ENCODE results near the gene TSNAXIP1. TPM values are rescaled to one million over a fixed set of nuclear protein-coding genes. Genes with fewer than 3 reads are reported as not detected.

The TSNAXIP1 gene
- total RNA-seq, 2 experiments from 2014 or later: 0.40 to 0.47 TPM

- no peaks in the 10 kb centered on the region for H3K27me3 Mint-ChIP-seq
- no peak for TF ChIP-seq CTCF (IDR thresholded peaks at IDR 0.05)
- H3K4me1 Mint-ChIP-seq (ENCODE audit: low read depth): peaks cover 9% of the 10 kb centered on the region
- H3K4me3 Mint-ChIP-seq: no peak overlapping the region
- DNase-seq (no peak), ATAC-seq (no peak)
- no peak overlapping the region for H3K27ac Mint-ChIP-seq
- intact Hi-C loops (cut with micrococcal nuclease): no loop called here
- no peaks in the 10 kb centered on the region for H3K9me3 Mint-ChIP-seq
- H3K36me3 Mint-ChIP-seq (ENCODE audit: low read depth): peaks cover 1% of the 10 kb centered on the region
- POLR2A ChIA-PET: no interaction called here
- CTCF ChIA-PET: interaction anchor here (1.1 kb wide), 1 partner anchor 88 kb away, joined by 3 read pairs; no protein-coding TSS in a partner anchor
These were observed 45.8 kb upstream of the TSNAXIP1 start for GRCh38 chr16:67760956-67761230.

- no peak for ATAC-seq
- intact Hi-C loops (cut with micrococcal nuclease): no loop called here
- DNase-seq: no peak
- Mint-ChIP-seq H3K9me3 (no peaks in the 10 kb centered on the region), H3K27ac (no peak overlapping the region), H3K27me3 (no peaks in the 10 kb centered on the region), H3K4me3 (no peak overlapping the region), H3K36me3 (ENCODE audit: low read depth) (peaks cover 1% of the 10 kb centered on the region), H3K4me1 (ENCODE audit: low read depth) (peaks cover 9% of the 10 kb centered on the region)
- ChIA-PET CTCF (interaction anchor here (1.1 to 1.4 kb wide), 2 partner anchors 54 to 89 kb away, joined by 3 to 6 read pairs; no protein-coding TSS in a partner anchor), POLR2A (no interaction called here)
- TF ChIP-seq CTCF (IDR thresholded peaks at IDR 0.05): no peak
These were observed 44.8 kb upstream of the TSNAXIP1 start for GRCh38 chr16:67761924-67762323.

- H3K27ac Mint-ChIP-seq: no peak overlapping the region
- no peaks in the 10 kb centered on the region for H3K27me3 Mint-ChIP-seq
- CTCF ChIA-PET: interaction anchor here (1.4 kb wide), 1 partner anchor 54 kb away, joined by 6 read pairs; no protein-coding TSS in a partner anchor
- H3K4me1 Mint-ChIP-seq (ENCODE audit: low read depth): peaks cover 9% of the 10 kb centered on the region
- ATAC-seq (no peak), DNase-seq (no peak)
- no peak overlapping the region for H3K4me3 Mint-ChIP-seq
- no peak for TF ChIP-seq CTCF (IDR thresholded peaks at IDR 0.05)
- H3K9me3 Mint-ChIP-seq: no peaks in the 10 kb centered on the region
- intact Hi-C loops (cut with micrococcal nuclease): no loop called here
- POLR2A ChIA-PET: no interaction called here
- peaks cover 1% of the 10 kb centered on the region for H3K36me3 Mint-ChIP-seq (ENCODE audit: low read depth)
These were observed 44.3 kb upstream of the TSNAXIP1 start for GRCh38 chr16:67762385-67762784.

- H3K27me3 Mint-ChIP-seq: no peaks in the 10 kb centered on the region
- H3K4me3 Mint-ChIP-seq: no peak overlapping the region
- ChIA-PET POLR2A (no interaction called here), CTCF (interaction anchor here (1.4 kb wide), 1 partner anchor 53 kb away, joined by 6 read pairs; no protein-coding TSS in a partner anchor)
- intact Hi-C loops (cut with micrococcal nuclease): no loop called here
- peaks cover 9% of the 10 kb centered on the region for H3K4me1 Mint-ChIP-seq (ENCODE audit: low read depth)
- H3K9me3 Mint-ChIP-seq: no peaks in the 10 kb centered on the region
- H3K27ac Mint-ChIP-seq: no peak overlapping the region
- DNase-seq: no peak
- no peak for TF ChIP-seq CTCF (IDR thresholded peaks at IDR 0.05)
- H3K36me3 Mint-ChIP-seq (ENCODE audit: low read depth): peaks cover 1% of the 10 kb centered on the region
- no peak for ATAC-seq
These were observed 43.6 kb upstream of the TSNAXIP1 start for GRCh38 chr16:67763066-67763465.

GRCh38 chr16:67764158-67764667 lies 42.5 kb upstream of the TSNAXIP1 start:
- H3K27me3 Mint-ChIP-seq: no peaks in the 10 kb centered on the region
- CTCF ChIA-PET: no interaction called here
- ATAC-seq (no peak), DNase-seq (no peak)
- POLR2A ChIA-PET: no interaction called here
- intact Hi-C loops (cut with micrococcal nuclease): no loop called here
- H3K4me1 Mint-ChIP-seq (ENCODE audit: low read depth): peaks cover 9% of the 10 kb centered on the region
- H3K36me3 Mint-ChIP-seq (ENCODE audit: low read depth): peaks cover 1% of the 10 kb centered on the region
- no peak for TF ChIP-seq CTCF (IDR thresholded peaks at IDR 0.05)
- H3K27ac Mint-ChIP-seq: no peak overlapping the region
- no peaks in the 10 kb centered on the region for H3K9me3 Mint-ChIP-seq
- H3K4me3 Mint-ChIP-seq: no peak overlapping the region

Data from activated CD8-positive, alpha-beta T cell treated with anti-CD3 and anti-CD28 coated beads for 36 hours (primary cell).